K562 (cell line): ENCODE results near the gene ST8SIA4. TPM values are rescaled to one million over a fixed set of nuclear protein-coding genes. Genes with fewer than 3 reads are reported as not detected.

Source experiments
- ATAC-seq: fragments of 200-7000 bp; cut with Tn5 transposase; 3 replicates; pipeline ENCODE4 v1.9.1; 2020; ENCODE audit warnings: moderate library complexity
- BruUV-seq: library from RNA; stranded (reverse); fragments of 400-500 nt; replicated peaks from 2 replicates; lab custom pipeline; 2021; lab: Mats Ljungman, UMichigan
- CTCF ChIA-PET: fragments of 300-600 bp; formaldehyde crosslinking; extraction: SDS; loops from one replicate; lab custom pipeline; 2021; ENCODE audit warnings: low intra/inter-chr PET ratio; lab: Yijun Ruan, JAX
- POLR2A ChIA-PET: fragments of 300-600, 350-650 bp; sonication (Branson Sonifier 250); formaldehyde crosslinking; extraction: SDS; loops from one replicate; lab custom pipeline; 2021; ENCODE audit warnings: antibody characterized with exemption, inconsistent platforms; lab: Yijun Ruan, JAX
- DNase-seq, 4 experiments: peaks; one replicate each; pipeline versions ENCODE4 v3.0.0 to v3.0.0-alpha.2; 2011 to 2018; ENCODE audit warnings: low spot score in 3 of 4, mixed read lengths in 3 of 4; ENCODE audit errors: extremely low read depth in 1 of 4
- FAIRE-seq: peaks from 2 replicates; lab custom pipeline; 2011; peaks lifted over from hg19 to GRCh38; lab: Jason Lieb, UNC
- H2AFZ ChIP-seq: 2 replicates; pipeline ENCODE4 v1.6.0; 2011; ENCODE audit warnings: low read depth, low read length, control low read depth, inconsistent platforms
- H3K27ac ChIP-seq: fragments of 200-600 bp; 3 replicates; pipeline ENCODE4 v1.8.0; 2011; ENCODE audit warnings: low read depth, mild to moderate bottlenecking, control low read depth, inconsistent platforms, low read length, moderate library complexity, mixed read lengths; ENCODE audit errors: extremely low read depth
- H3K27me3 ChIP-seq, 2 experiments: fragments of 300-600 bp in 1 of 2; 2 replicates in 1 of 2; 3 replicates in 1 of 2; pipeline versions ENCODE4 v1.6.0 to v1.8.0; 2011; ENCODE audit warnings: inconsistent platforms in 2 of 2, low read length in 2 of 2, mild to moderate bottlenecking in 1 of 2, mixed read lengths in 1 of 2, moderate library complexity in 1 of 2; ENCODE audit not compliant: control insufficient read depth in 2 of 2, insufficient read depth in 2 of 2
- H3K36me3 ChIP-seq: fragments of 300-600 bp; 3 replicates; pipeline ENCODE4 v1.8.0; 2011; ENCODE audit warnings: mild to moderate bottlenecking, low read length, inconsistent platforms; ENCODE audit not compliant: control insufficient read depth, insufficient read depth
- H3K4me1 ChIP-seq, 2 experiments: fragments of 200-600 bp in 1 of 2; replicated peaks in 1 of 2; 2 replicates in 1 of 2; 3 replicates in 1 of 2; pipeline versions ENCODE4 v1.5.1 to v1.8.0; 2011; ENCODE audit warnings: inconsistent platforms in 2 of 2, low read length in 2 of 2, mild to moderate bottlenecking in 1 of 2, mixed read lengths in 1 of 2, moderate library complexity in 1 of 2; ENCODE audit not compliant: control insufficient read depth in 2 of 2, insufficient read depth in 2 of 2
- H3K4me2 ChIP-seq: 2 replicates; pipeline ENCODE4 v1.6.1; 2011; ENCODE audit warnings: low read length, control low read depth, inconsistent platforms, mixed read lengths; ENCODE audit not compliant: insufficient read depth
- H3K4me3 ChIP-seq: fragments of 200-600 bp; sonication (generic), shearing (Covaris generic); 2 replicates; pipeline ENCODE4 v1.5.1; 2016; ENCODE audit warnings: control low read depth, inconsistent platforms
- H3K79me2 ChIP-seq: fragments of 200-600 bp; 3 replicates; pipeline ENCODE4 v1.8.0; 2011; ENCODE audit warnings: low read length, inconsistent platforms; ENCODE audit not compliant: control insufficient read depth, insufficient read depth
- H3K9ac ChIP-seq, 2 experiments: 2 replicates each; pipeline versions ENCODE4 v1.6.0 to v1.6.1; 2011; ENCODE audit warnings: low read depth in 2 of 2, low read length in 2 of 2, control low read depth in 1 of 2, inconsistent platforms in 1 of 2, mild to moderate bottlenecking in 1 of 2, mixed read lengths in 1 of 2; ENCODE audit not compliant: insufficient read depth in 1 of 2
- H3K9me1 ChIP-seq: one replicate; pipeline ENCODE4 v1.6.0; 2011; ENCODE audit warnings: inconsistent platforms, mild to moderate bottlenecking, low read length, moderate library complexity; ENCODE audit not compliant: control insufficient read depth, insufficient read depth
- H3K9me3 ChIP-seq: replicated peaks from 2 replicates; pipeline ENCODE4 v1.5.1; 2011; ENCODE audit warnings: low read depth, low read length, inconsistent platforms; ENCODE audit not compliant: control insufficient read depth, insufficient read depth
- H4K20me1 ChIP-seq: replicated peaks from 2 replicates; pipeline ENCODE4 v1.6.1; 2011; ENCODE audit warnings: low read length, inconsistent platforms, mixed read lengths; ENCODE audit not compliant: control insufficient read depth, insufficient read depth
- BACH1 ChIP-seq: fragments of 200-800 bp; sonication (Bioruptor generic); IDR thresholded peaks from 2 replicates; pipeline ENCODE4 v1.6.1; 2016; ENCODE audit warnings: missing genetic modification characterization, missing compliant biosample characterization
- ELF1 ChIP-seq: fragments of 200-800 bp; sonication (Bioruptor generic); IDR thresholded peaks from 2 replicates; pipeline ENCODE4 v1.6.1; 2016; ENCODE audit warnings: missing genetic modification characterization, missing compliant biosample characterization
- ZNF699 ChIP-seq: fragments of 250-450 bp; sonication (Bioruptor Pico); IDR thresholded peaks from 2 replicates; pipeline ENCODE4 v1.8.0; 2021; ENCODE audit warnings: mild to moderate bottlenecking, moderate library complexity; ENCODE audit not compliant: insufficient replicate concordance
- WGBS: fragments of 100-300 bp; shearing (Covaris generic); methylation state at CpG from one replicate; pipeline ENCODE4 v1.1.6; 2016; ENCODE audit warnings: low coverage, mixed read lengths; ENCODE audit not compliant: insufficient coverage; ENCODE audit errors: missing lambda C conversion rate; 5-methylcytosine and 5-hydroxymethylcytosine counted together
- in situ Hi-C: fragments of 300-500 bp; cut with MboI; formaldehyde crosslinking; loops from 4 replicates; pipeline ENCODE4 v1.15.0; 2018; ENCODE audit warnings: inconsistent platforms, mixed read lengths
- intact Hi-C: fragments of 100-400 bp; cut with micrococcal nuclease; formaldehyde crosslinking; loops from 2 replicates; pipeline ENCODE4 v1.14.2; 2022
- polyA plus RNA-seq, 8 experiments: library from polyadenylated mRNA; depleted of rRNA in 4 of 8; stranded (reverse) in 5 of 8; unstranded in 3 of 8; fragments of >200 nt; fragmentation: Nextera tagmentation in 2 of 8; fragmentation: Illumina TruSeq in 1 of 8; extraction: Ambion mirVana in 2 of 8; extraction: Trizol in 1 of 8; gene quantifications; 2 replicates each; pipeline versions ENCODE4 v1.2.1 to v1.2.3, GENCODE V29; 2011 to 2014; ENCODE audit warnings: inconsistent platforms in 1 of 8, missing spikeins in 1 of 8
- total RNA-seq, 7 experiments: library from RNA; depleted of rRNA in 6 of 7; stranded (reverse); fragments of >200 nt in 6 of 7; fragmentation: Illumina TruSeq in 2 of 7; extraction: Trizol in 2 of 7; gene quantifications; 2 replicates each; pipeline versions ENCODE4 v1.2.1 to v1.2.3, GENCODE V29; 2011 to 2021; ENCODE audit warnings: low replicate concordance in 1 of 7
- TF ChIP-seq, protein P1 (sequence below): fragments of 250-450 bp; sonication (Bioruptor Pico); IDR thresholded peaks from 2 replicates; pipeline ENCODE4 v1.5.1; 2021; ENCODE audit warnings: mild to moderate bottlenecking
- TF ChIP-seq, protein P2 (sequence below): fragments of 200-800 bp; sonication (Bioruptor generic); IDR thresholded peaks from 2 replicates; pipeline ENCODE4 v1.6.1; 2016; ENCODE audit warnings: missing genetic modification characterization, missing compliant biosample characterization

The ST8SIA4 gene
- total and polyA plus RNA-seq, 9 of the 15 experiments (the other 6 are each of a cell fraction or from before 2014, with no cell fraction given) = 0.22 to 2.0 (median 0.54) TPM

DNA sequence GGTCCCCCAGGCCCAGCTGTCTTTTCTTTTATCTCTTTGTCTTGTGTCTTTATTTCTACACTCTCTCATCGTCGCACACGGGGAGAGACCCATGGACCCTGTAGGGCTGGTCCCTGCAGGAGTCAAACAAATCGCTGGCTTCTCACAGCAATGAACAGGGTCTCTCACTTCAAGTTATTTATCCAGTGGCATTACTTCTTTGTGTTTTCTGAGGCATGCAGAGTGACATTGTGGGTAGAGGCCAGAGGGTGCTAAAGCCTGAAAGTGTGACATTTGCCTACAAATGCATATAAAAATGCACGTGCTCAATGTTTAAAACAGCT is 127.6 kb downstream of the ST8SIA4 start:
- 5% methylated on average over 5 of the region's 5 CpGs for WGBS
- no peaks in the 10 kb centered on the region for H3K9me3 ChIP-seq
- H3K9ac ChIP-seq = no peak overlapping the region
- TF ChIP-seq BACH1 = no peak
- H3K4me2 ChIP-seq = no peak overlapping the region
- CTCF ChIA-PET = no interaction called here
- intact Hi-C loops = loop anchor here (10.0 kb wide), 1 partner anchor 151 kb away; no protein-coding TSS in a partner anchor
- FAIRE-seq (no peak), ATAC-seq (no peak), DNase-seq (no peak)
- H3K9me1 ChIP-seq = no peaks in the 10 kb centered on the region
- no peaks in the 10 kb centered on the region for H3K36me3 ChIP-seq
- no peak overlapping the region for H3K4me3 ChIP-seq
- H3K27ac ChIP-seq = no peak overlapping the region
- H3K27me3 ChIP-seq = no peaks in the 10 kb centered on the region
- H2AFZ ChIP-seq = no peak overlapping the region
- H3K79me2 ChIP-seq = no peaks in the 10 kb centered on the region
- in situ Hi-C loops = no loop called here
- H4K20me1 ChIP-seq = no peaks in the 10 kb centered on the region
- POLR2A ChIA-PET = no interaction called here
- H3K4me1 ChIP-seq = no peaks in the 10 kb centered on the region
- BruUV-seq = no TSS peak

- BruUV-seq = no TSS peak
- H3K4me3 ChIP-seq = no peak overlapping the region
- no peak overlapping the region for H3K9ac ChIP-seq
- no peaks in the 10 kb centered on the region for H3K4me1 ChIP-seq
- no peaks in the 10 kb centered on the region for H3K79me2 ChIP-seq
- WGBS = 0% methylated on average over 2 of the region's 2 CpGs
- ChIA-PET CTCF (no interaction called here), POLR2A (interaction anchor here (0.6 kb wide), 1 partner anchor 24 kb away, joined by 3 read pairs; no protein-coding TSS in a partner anchor)
- no peaks in the 10 kb centered on the region for H4K20me1 ChIP-seq
- no peak overlapping the region for H2AFZ ChIP-seq
- in situ Hi-C loops = no loop called here
- TF ChIP-seq, protein P1, sequence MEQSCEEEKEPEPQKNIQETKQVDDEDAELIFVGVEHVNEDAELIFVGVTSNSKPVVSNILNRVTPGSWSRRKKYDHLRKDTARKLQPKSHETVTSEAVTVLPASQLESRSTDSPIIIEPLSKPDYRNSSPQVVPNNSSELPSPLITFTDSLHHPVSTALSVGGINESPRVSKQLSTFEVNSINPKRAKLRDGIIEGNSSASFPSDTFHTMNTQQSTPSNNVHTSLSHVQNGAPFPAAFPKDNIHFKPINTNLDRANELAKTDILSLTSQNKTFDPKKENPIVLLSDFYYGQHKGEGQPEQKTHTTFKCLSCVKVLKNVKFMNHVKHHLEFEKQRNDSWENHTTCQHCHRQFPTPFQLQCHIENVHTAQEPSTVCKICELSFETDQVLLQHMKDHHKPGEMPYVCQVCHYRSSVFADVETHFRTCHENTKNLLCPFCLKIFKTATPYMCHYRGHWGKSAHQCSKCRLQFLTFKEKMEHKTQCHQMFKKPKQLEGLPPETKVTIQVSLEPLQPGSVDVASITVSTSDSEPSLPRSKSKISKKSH (CRISPR knock-in tag) = no peak
- TF ChIP-seq, protein P2, sequence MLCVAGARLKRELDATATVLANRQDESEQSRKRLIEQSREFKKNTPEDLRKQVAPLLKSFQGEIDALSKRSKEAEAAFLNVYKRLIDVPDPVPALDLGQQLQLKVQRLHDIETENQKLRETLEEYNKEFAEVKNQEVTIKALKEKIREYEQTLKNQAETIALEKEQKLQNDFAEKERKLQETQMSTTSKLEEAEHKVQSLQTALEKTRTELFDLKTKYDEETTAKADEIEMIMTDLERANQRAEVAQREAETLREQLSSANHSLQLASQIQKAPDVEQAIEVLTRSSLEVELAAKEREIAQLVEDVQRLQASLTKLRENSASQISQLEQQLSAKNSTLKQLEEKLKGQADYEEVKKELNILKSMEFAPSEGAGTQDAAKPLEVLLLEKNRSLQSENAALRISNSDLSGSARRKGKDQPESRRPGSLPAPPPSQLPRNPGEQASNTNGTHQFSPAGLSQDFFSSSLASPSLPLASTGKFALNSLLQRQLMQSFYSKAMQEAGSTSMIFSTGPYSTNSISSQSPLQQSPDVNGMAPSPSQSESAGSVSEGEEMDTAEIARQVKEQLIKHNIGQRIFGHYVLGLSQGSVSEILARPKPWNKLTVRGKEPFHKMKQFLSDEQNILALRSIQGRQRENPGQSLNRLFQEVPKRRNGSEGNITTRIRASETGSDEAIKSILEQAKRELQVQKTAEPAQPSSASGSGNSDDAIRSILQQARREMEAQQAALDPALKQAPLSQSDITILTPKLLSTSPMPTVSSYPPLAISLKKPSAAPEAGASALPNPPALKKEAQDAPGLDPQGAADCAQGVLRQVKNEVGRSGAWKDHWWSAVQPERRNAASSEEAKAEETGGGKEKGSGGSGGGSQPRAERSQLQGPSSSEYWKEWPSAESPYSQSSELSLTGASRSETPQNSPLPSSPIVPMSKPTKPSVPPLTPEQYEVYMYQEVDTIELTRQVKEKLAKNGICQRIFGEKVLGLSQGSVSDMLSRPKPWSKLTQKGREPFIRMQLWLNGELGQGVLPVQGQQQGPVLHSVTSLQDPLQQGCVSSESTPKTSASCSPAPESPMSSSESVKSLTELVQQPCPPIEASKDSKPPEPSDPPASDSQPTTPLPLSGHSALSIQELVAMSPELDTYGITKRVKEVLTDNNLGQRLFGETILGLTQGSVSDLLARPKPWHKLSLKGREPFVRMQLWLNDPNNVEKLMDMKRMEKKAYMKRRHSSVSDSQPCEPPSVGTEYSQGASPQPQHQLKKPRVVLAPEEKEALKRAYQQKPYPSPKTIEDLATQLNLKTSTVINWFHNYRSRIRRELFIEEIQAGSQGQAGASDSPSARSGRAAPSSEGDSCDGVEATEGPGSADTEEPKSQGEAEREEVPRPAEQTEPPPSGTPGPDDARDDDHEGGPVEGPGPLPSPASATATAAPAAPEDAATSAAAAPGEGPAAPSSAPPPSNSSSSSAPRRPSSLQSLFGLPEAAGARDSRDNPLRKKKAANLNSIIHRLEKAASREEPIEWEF = no peak
- TF ChIP-seq ELF1 (tag) (no peak), ZNF699 (CRISPR knock-in tag) (no peak)
- no peaks in the 10 kb centered on the region for H3K9me1 ChIP-seq
- ATAC-seq (no peak), DNase-seq (no peak), FAIRE-seq (no peak)
- H3K27ac ChIP-seq = no peak overlapping the region
- H3K9me3 ChIP-seq = no peaks in the 10 kb centered on the region
- no peak overlapping the region for H3K4me2 ChIP-seq
- intact Hi-C loops = loop anchor here (10.0 kb wide), 1 partner anchor 148 kb away; no protein-coding TSS in a partner anchor
- no peaks in the 10 kb centered on the region for H3K27me3 ChIP-seq
- H3K36me3 ChIP-seq = no peaks in the 10 kb centered on the region
Measured at GRCh38 chr5:100772548-100772947, 130.5 kb downstream of the ST8SIA4 start.
